ENCODE measurements around the gene ATL2.
"Not testable (repeated sequence)": the region's sequence is repeated elsewhere in the genome, so short reads cannot be mapped to it uniquely, and the experiment has no call there.

ATL2 gene

GRCh38 chr2:38322224-38322914 lies 54.7 kb downstream of the ATL2 start:
- DNase-seq, result no peak

GRCh38 chr2:38319240-38319639 lies 57.8 kb downstream of the ATL2 start:
- DNase-seq, result not testable (repeated sequence)

- DNase-seq, result no peak
These were observed 59.3 kb downstream of the ATL2 start for GRCh38 chr2:38317725-38318124.

GRCh38 chr2:38315707-38316333 lies 61.3 kb downstream of the ATL2 start:
- peak; percentile 30 for DNase-seq

- DNase-seq, result no peak
These were observed 68.3 kb downstream of the ATL2 start for GRCh38 chr2:38308821-38309220.

- DNase-seq, result no peak
These were observed 74.9 kb downstream of the ATL2 start for GRCh38 chr2:38301969-38302702.

GRCh38 chr2:38301340-38301968 lies 75.6 kb downstream of the ATL2 start:
- DNase-seq, result no peak

- no peak for DNase-seq
These were observed 78.5 kb downstream of the ATL2 start for GRCh38 chr2:38298539-38298938.

- DNase-seq, result no peak
These were observed 80.8 kb downstream of the ATL2 start for GRCh38 chr2:38296197-38296780.

GRCh38 chr2:38294597-38294996 lies 82.5 kb downstream of the ATL2 start:
- no peak for DNase-seq

GRCh38 chr2:38293152-38293865 lies 83.8 kb downstream of the ATL2 start:
- no peak for DNase-seq

- DNase-seq, result no peak
These were observed 86.7 kb downstream of the ATL2 start for GRCh38 chr2:38290332-38290731.

GRCh38 chr2:38284971-38285370 lies 92.1 kb downstream of the ATL2 start:
- no peak for DNase-seq

GRCh38 chr2:38281095-38281742 lies 95.9 kb downstream of the ATL2 start:
- DNase-seq, result no peak

- DNase-seq, result no peak
These were observed 97.9 kb downstream of the ATL2 start for GRCh38 chr2:38279201-38279600.

- not testable (repeated sequence) for DNase-seq
These were observed 99.0 kb downstream of the ATL2 start for GRCh38 chr2:38278117-38278438.

- no peak for DNase-seq
These were observed 99.6 kb downstream of the ATL2 start for GRCh38 chr2:38277245-38278116.

GRCh38 chr2:38274286-38275276 lies 102.5 kb downstream of the ATL2 start:
- peak; percentile 61 for DNase-seq

GRCh38 chr2:38271697-38272096 lies 105.4 kb downstream of the ATL2 start:
- DNase-seq, result no peak

- DNase-seq, result no peak
These were observed 107.7 kb downstream of the ATL2 start for GRCh38 chr2:38269421-38269820.
